H9 (cell line): ENCODE measurements around the gene PRCC. TPM values are rescaled to one million over a fixed set of nuclear protein-coding genes. Genes with fewer than 3 reads are reported as not detected.

Source experiments
- DNase-seq: peaks from one replicate; pipeline ENCODE4 v3.0.0-alpha.2; 2017
- H2AFZ ChIP-seq: one replicate; pipeline ENCODE4 v1.6.1; 2013; ENCODE audit warnings: mild to moderate bottlenecking, low read length, control low read depth, moderate library complexity
- H2AK5ac ChIP-seq: 2 replicates; pipeline ENCODE4 v1.6.1; 2013; ENCODE audit warnings: low read length, control low read depth, mixed read lengths; ENCODE audit not compliant: insufficient read length
- H2BK120ac ChIP-seq: one replicate; pipeline ENCODE4 v1.6.1; 2013; ENCODE audit warnings: low read depth, mild to moderate bottlenecking, low read length, control low read depth, inconsistent platforms; ENCODE audit not compliant: poor library complexity, severe bottlenecking
- H2BK12ac ChIP-seq: 2 replicates; pipeline ENCODE4 v1.6.1; 2013; ENCODE audit warnings: low read length, control low read depth, mixed read lengths, low read depth; ENCODE audit not compliant: insufficient read length
- H2BK15ac ChIP-seq: 2 replicates; pipeline ENCODE4 v1.6.1; 2013; ENCODE audit warnings: low read depth, low read length, control low read depth
- H2BK20ac ChIP-seq: one replicate; pipeline ENCODE4 v1.6.1; 2013; ENCODE audit warnings: low read depth, mild to moderate bottlenecking, low read length, control low read depth, inconsistent platforms; ENCODE audit not compliant: poor library complexity, severe bottlenecking
- H2BK5ac ChIP-seq: 2 replicates; pipeline ENCODE4 v1.6.1; 2013; ENCODE audit warnings: low read length, control low read depth, mixed read lengths; ENCODE audit not compliant: insufficient read length
- H3K14ac ChIP-seq: 2 replicates; pipeline ENCODE4 v1.6.1; 2013; ENCODE audit warnings: low read length, control low read depth; ENCODE audit not compliant: insufficient read depth
- H3K18ac ChIP-seq: 2 replicates; pipeline ENCODE4 v1.6.1; 2013; ENCODE audit warnings: low read depth, mild to moderate bottlenecking, mixed read lengths, low read length, control low read depth; ENCODE audit not compliant: insufficient read length
- H3K23ac ChIP-seq: 2 replicates; pipeline ENCODE4 v1.6.1; 2013; ENCODE audit warnings: low read length, control low read depth, mixed read lengths, low read depth; ENCODE audit not compliant: insufficient read length
- H3K23me2 ChIP-seq: 2 replicates; pipeline ENCODE4 v1.6.1; 2013; ENCODE audit warnings: low read depth, mild to moderate bottlenecking, mixed read lengths, low read length, control low read depth; ENCODE audit not compliant: insufficient read length, poor library complexity, severe bottlenecking
- H3K27ac ChIP-seq: 2 replicates; pipeline ENCODE4 v1.5.1; 2013; ENCODE audit warnings: low read length, control low read depth, mixed read lengths, low read depth; ENCODE audit not compliant: insufficient read length
- H3K27me3 ChIP-seq: 2 replicates; pipeline ENCODE4 v1.6.1; 2013; ENCODE audit warnings: low read length, control low read depth, inconsistent platforms; ENCODE audit not compliant: insufficient read depth
- H3K4ac ChIP-seq: 2 replicates; pipeline ENCODE4 v1.6.1; 2013; ENCODE audit warnings: low read depth, mild to moderate bottlenecking, control low read depth, inconsistent platforms, low read length, moderate library complexity
- H3K4me1 ChIP-seq: 2 replicates; pipeline ENCODE4 v1.6.1; 2013; ENCODE audit warnings: low read length, control low read depth, inconsistent platforms; ENCODE audit not compliant: insufficient read depth
- H3K4me2 ChIP-seq: 2 replicates; pipeline ENCODE4 v1.6.1; 2013; ENCODE audit warnings: low read length, control low read depth, mixed read lengths; ENCODE audit not compliant: insufficient read length, insufficient read depth
- H3K56ac ChIP-seq: 2 replicates; pipeline ENCODE4 v1.6.1; 2013; ENCODE audit warnings: low read depth, mild to moderate bottlenecking, mixed read lengths, low read length, control low read depth; ENCODE audit not compliant: insufficient read length
- H3K79me1 ChIP-seq: 2 replicates; pipeline ENCODE4 v1.6.1; 2013; ENCODE audit warnings: low read depth, mild to moderate bottlenecking, moderate library complexity, low read length, control low read depth, inconsistent platforms; ENCODE audit not compliant: insufficient read depth, poor library complexity, severe bottlenecking
- H3K79me2 ChIP-seq: 2 replicates; pipeline ENCODE4 v1.6.1; 2013; ENCODE audit warnings: low read length, control low read depth, inconsistent platforms; ENCODE audit not compliant: insufficient read depth
- H3K9ac ChIP-seq: 2 replicates; pipeline ENCODE4 v1.6.1; 2013; ENCODE audit warnings: low read length, control low read depth, mixed read lengths; ENCODE audit not compliant: insufficient read length; ENCODE audit errors: extremely low read depth
- H3K9me3 ChIP-seq: one replicate; pipeline ENCODE4 v1.6.1; 2013; ENCODE audit warnings: low read depth, low read length, inconsistent platforms; ENCODE audit not compliant: control insufficient read depth
- H3T11ph ChIP-seq: one replicate; pipeline ENCODE4 v1.6.1; 2013; ENCODE audit warnings: mild to moderate bottlenecking, low read length, control low read depth, inconsistent platforms
- H4K20me1 ChIP-seq: one replicate; pipeline ENCODE4 v1.6.1; 2013; ENCODE audit not compliant: control insufficient read depth, insufficient read length, insufficient read depth
- H4K5ac ChIP-seq: 2 replicates; pipeline ENCODE4 v1.6.1; 2013; ENCODE audit warnings: low read depth, mild to moderate bottlenecking, mixed read lengths, low read length, control low read depth; ENCODE audit not compliant: insufficient read length
- H4K8ac ChIP-seq: replicated peaks from 2 replicates; pipeline ENCODE4 v1.6.1; 2013; ENCODE audit warnings: low read length, control low read depth, mixed read lengths, low read depth; ENCODE audit not compliant: insufficient read length
- H4K91ac ChIP-seq: 2 replicates; pipeline ENCODE4 v1.6.1; 2013; ENCODE audit warnings: low read depth, mild to moderate bottlenecking, moderate library complexity, mixed read lengths, low read length, control low read depth; ENCODE audit not compliant: insufficient read length
- H3K27ac Mint-ChIP-seq, 3 experiments: 2 replicates in 2 of 3; 3 replicates in 1 of 3; pipeline ENCODE4 v1.8.0; 2020 to 2021; ENCODE audit warnings: mixed read lengths in 3 of 3, mild to moderate bottlenecking in 1 of 3, moderate library complexity in 1 of 3
- H3K27me3 Mint-ChIP-seq: 2 replicates; pipeline ENCODE4 v1.8.0; 2021; ENCODE audit warnings: low read depth, mild to moderate bottlenecking, moderate library complexity, mixed read lengths
- H3K36me3 Mint-ChIP-seq, 3 experiments: 2 replicates in 2 of 3; 3 replicates in 1 of 3; pipeline ENCODE4 v1.8.0; 2020 to 2021; ENCODE audit warnings: low read depth in 3 of 3, mixed read lengths in 3 of 3; ENCODE audit not compliant: insufficient read depth in 1 of 3
- H3K4me1 Mint-ChIP-seq, 2 experiments: 2 replicates each; pipeline ENCODE4 v1.8.0; 2020; ENCODE audit warnings: mixed read lengths in 2 of 2
- H3K4me3 Mint-ChIP-seq, 2 experiments: 2 replicates in 1 of 2; 3 replicates in 1 of 2; pipeline ENCODE4 v1.8.0; 2020 to 2021; ENCODE audit warnings: mild to moderate bottlenecking in 2 of 2, mixed read lengths in 2 of 2, moderate library complexity in 1 of 2
- H3K9me3 Mint-ChIP-seq, 2 experiments: 2 replicates in 1 of 2; 3 replicates in 1 of 2; pipeline ENCODE4 v1.8.0; 2020; ENCODE audit warnings: mild to moderate bottlenecking in 2 of 2, mixed read lengths in 2 of 2, moderate library complexity in 1 of 2
- WGBS: extraction: QIAGEN DNeasy Blood & Tissue Kit; methylation state at CpG from one replicate; pipeline ENCODE4 v1.1.7; 2013; ENCODE audit warnings: missing lambda C conversion rate, low lambda C conversion rate, mixed read lengths; ENCODE audit not compliant: insufficient read length; ENCODE audit errors: extremely low coverage; 5-methylcytosine and 5-hydroxymethylcytosine counted together
- total RNA-seq: library from RNA; stranded (reverse); gene quantifications from 2 replicates; pipeline ENCODE4 v1.2.1, GENCODE V29; 2021
- TF ChIP-seq, protein P1 (sequence below): fragments of 200-600 bp; sonication (generic); conservative IDR thresholded peaks from 3 replicates; pipeline ENCODE4 v1.8.0; 2021; ENCODE audit warnings: antibody characterized with exemption, mild to moderate bottlenecking

PRCC gene
- total RNA-seq, 1 experiment from 2014 or later, result 129 TPM

DNA sequence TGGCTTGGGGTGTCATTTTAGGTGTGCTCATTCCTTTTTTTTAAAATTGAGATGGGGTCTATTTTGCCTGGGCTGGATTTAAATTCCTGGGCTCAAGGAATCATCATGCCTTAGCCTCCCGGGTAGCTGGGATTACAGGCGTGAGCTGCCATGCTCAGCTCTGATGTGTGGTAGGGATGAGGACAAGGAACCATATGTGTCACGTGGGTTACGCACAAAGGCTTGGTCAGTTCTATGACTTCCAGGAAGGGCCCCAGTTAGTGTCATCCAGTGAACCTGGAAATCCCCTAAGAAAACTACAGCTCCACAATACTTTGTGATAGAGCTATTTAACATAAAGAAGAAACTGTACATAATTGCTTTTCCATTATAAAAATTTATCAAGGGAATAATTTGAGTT lies 45.8 kb upstream of the PRCC start:
- TF ChIP-seq, protein P1, sequence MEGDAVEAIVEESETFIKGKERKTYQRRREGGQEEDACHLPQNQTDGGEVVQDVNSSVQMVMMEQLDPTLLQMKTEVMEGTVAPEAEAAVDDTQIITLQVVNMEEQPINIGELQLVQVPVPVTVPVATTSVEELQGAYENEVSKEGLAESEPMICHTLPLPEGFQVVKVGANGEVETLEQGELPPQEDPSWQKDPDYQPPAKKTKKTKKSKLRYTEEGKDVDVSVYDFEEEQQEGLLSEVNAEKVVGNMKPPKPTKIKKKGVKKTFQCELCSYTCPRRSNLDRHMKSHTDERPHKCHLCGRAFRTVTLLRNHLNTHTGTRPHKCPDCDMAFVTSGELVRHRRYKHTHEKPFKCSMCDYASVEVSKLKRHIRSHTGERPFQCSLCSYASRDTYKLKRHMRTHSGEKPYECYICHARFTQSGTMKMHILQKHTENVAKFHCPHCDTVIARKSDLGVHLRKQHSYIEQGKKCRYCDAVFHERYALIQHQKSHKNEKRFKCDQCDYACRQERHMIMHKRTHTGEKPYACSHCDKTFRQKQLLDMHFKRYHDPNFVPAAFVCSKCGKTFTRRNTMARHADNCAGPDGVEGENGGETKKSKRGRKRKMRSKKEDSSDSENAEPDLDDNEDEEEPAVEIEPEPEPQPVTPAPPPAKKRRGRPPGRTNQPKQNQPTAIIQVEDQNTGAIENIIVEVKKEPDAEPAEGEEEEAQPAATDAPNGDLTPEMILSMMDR, result no peak
- peaks cover 16% of the 10 kb centered on the region; the same call in 1 of the 2 replicates for H3K79me2 ChIP-seq
- no peak overlapping the region for H3K4me2 ChIP-seq
- H3K79me1 ChIP-seq, result peaks cover 14% of the 10 kb centered on the region
- H3K27me3 ChIP-seq, result no peaks in the 10 kb centered on the region
- no peak overlapping the region for H2AK5ac ChIP-seq
- H3K4ac ChIP-seq, result no peak overlapping the region
- H3K4me1 ChIP-seq, result peaks cover 3% of the 10 kb centered on the region; the same call in 1 of the 2 replicates
- H2BK120ac ChIP-seq, result no peak overlapping the region
- Mint-ChIP-seq H3K4me3 (no peak overlapping the region), H3K9me3 (no peaks in the 10 kb centered on the region), H3K4me1 (peaks cover 6 to 9% of the 10 kb centered on the region in 2 experiments), H3K27ac (no peak overlapping the region; a peak in 1 of 7 replicates), H3K27me3 (no peaks in the 10 kb centered on the region; the same call in 1 of the 2 replicates), H3K36me3 (peaks cover 24 to 47% (median 36%) of the 10 kb centered on the region in 3 experiments)
- H2AFZ ChIP-seq, result no peak overlapping the region
- no peak overlapping the region for H2BK20ac ChIP-seq
- H4K20me1 ChIP-seq, result peaks cover 3% of the 10 kb centered on the region
- H3K56ac ChIP-seq, result no peak overlapping the region
- H3K14ac ChIP-seq, result no peak overlapping the region
- no peak overlapping the region for H3K9ac ChIP-seq
- H3K23ac ChIP-seq, result no peak overlapping the region
- no peak overlapping the region for H2BK15ac ChIP-seq
- no peak overlapping the region for H3K27ac ChIP-seq
- H4K5ac ChIP-seq, result no peak overlapping the region
- H3K23me2 ChIP-seq, result no peaks in the 10 kb centered on the region
- no peak overlapping the region for H3K18ac ChIP-seq
- H2BK12ac ChIP-seq, result no peak overlapping the region
- no CpG with 5 or more reads among the region's 4 CpGs for WGBS
- H3K9me3 ChIP-seq, result no peaks in the 10 kb centered on the region
- H4K91ac ChIP-seq, result no peak overlapping the region
- no peak overlapping the region for H3T11ph ChIP-seq
- H2BK5ac ChIP-seq, result no peak overlapping the region
- DNase-seq, result no peak
- H4K8ac ChIP-seq, result no peak overlapping the region
